ENCODE data around the gene PPP2R1B.

The PPP2R1B gene

GRCh38 chr11:111693224-111693937, 72.8 kb downstream of the PPP2R1B start:
- DNase-seq (ENCODE audit: low spot score), result no peak

- no peak for DNase-seq (ENCODE audit: low spot score)
These were observed 74.4 kb downstream of the PPP2R1B start for GRCh38 chr11:111691741-111692140.

GRCh38 chr11:111691176-111691575, 75.0 kb downstream of the PPP2R1B start:
- DNase-seq (ENCODE audit: low spot score), result no peak

- DNase-seq (ENCODE audit: low spot score), result no peak
These were observed 78.2 kb downstream of the PPP2R1B start for GRCh38 chr11:111688013-111688412.

- no peak for DNase-seq (ENCODE audit: low spot score)
These were observed 81.9 kb downstream of the PPP2R1B start for GRCh38 chr11:111684251-111684650.

GRCh38 chr11:111683806-111684205, 82.4 kb downstream of the PPP2R1B start:
- DNase-seq (ENCODE audit: low spot score), result no peak

GRCh38 chr11:111680486-111681175, 85.6 kb downstream of the PPP2R1B start:
- no peak for DNase-seq (ENCODE audit: low spot score)

Measured in germinal center (tissue), 1 donor.